Mammary epithelial cell (primary cell): ENCODE measurements around the gene SMC1B.

Experiments
- EZH2 ChIP-seq: IDR thresholded peaks from 2 replicates; pipeline ENCODE4 v1.6.1; 2012; ENCODE audit warnings: low read length, inconsistent platforms, borderline replicate concordance
- TF ChIP-seq, protein P1 (sequence below), 2 donors: IDR thresholded peaks in 1 of 2; conservative IDR thresholded peaks in 1 of 2; 2 replicates each; pipeline ENCODE4 v1.5.1; 2011 to 2012; ENCODE audit warnings: inconsistent platforms in 2 of 2, low read length in 2 of 2, mild to moderate bottlenecking in 2 of 2, control low read depth in 1 of 2, low read depth in 1 of 2; ENCODE audit not compliant: insufficient read depth in 1 of 2; ENCODE audit errors: extremely low read depth in 1 of 2

- TF ChIP-seq, protein P1, sequence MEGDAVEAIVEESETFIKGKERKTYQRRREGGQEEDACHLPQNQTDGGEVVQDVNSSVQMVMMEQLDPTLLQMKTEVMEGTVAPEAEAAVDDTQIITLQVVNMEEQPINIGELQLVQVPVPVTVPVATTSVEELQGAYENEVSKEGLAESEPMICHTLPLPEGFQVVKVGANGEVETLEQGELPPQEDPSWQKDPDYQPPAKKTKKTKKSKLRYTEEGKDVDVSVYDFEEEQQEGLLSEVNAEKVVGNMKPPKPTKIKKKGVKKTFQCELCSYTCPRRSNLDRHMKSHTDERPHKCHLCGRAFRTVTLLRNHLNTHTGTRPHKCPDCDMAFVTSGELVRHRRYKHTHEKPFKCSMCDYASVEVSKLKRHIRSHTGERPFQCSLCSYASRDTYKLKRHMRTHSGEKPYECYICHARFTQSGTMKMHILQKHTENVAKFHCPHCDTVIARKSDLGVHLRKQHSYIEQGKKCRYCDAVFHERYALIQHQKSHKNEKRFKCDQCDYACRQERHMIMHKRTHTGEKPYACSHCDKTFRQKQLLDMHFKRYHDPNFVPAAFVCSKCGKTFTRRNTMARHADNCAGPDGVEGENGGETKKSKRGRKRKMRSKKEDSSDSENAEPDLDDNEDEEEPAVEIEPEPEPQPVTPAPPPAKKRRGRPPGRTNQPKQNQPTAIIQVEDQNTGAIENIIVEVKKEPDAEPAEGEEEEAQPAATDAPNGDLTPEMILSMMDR (conservative IDR thresholded peaks at IDR 0.05 in 1 of 2, IDR thresholded peaks at IDR 0.05 in 1 of 2; ENCODE audit: extremely low read depth in 1 of 2, insufficient read depth in 1 of 2, low read depth in 1 of 2, low read length in 2 of 2) = no peak
- no peak for TF ChIP-seq EZH2
Measured at GRCh38 chr22:45310977-45311531, 102.3 kb downstream of the SMC1B start.
